Measurements from ENCODE around the gene TNXB.
"Not testable (repeated sequence)": the region's sequence is repeated elsewhere in the genome, so short reads cannot be mapped to it uniquely, and the experiment has no call there.

TNXB gene

GRCh38 chr6:32037136-32037535, 72.0 kb downstream of the TNXB start:
- not testable (repeated sequence) for DNase-seq

- not testable (repeated sequence) for DNase-seq
These were observed 73.7 kb downstream of the TNXB start for GRCh38 chr6:32035283-32036013.

- DNase-seq, result not testable (repeated sequence)
These were observed 79.6 kb downstream of the TNXB start for GRCh38 chr6:32029553-32029952.

GRCh38 chr6:32028631-32029030, 80.5 kb downstream of the TNXB start:
- not testable (repeated sequence) for DNase-seq

- not testable (repeated sequence) for DNase-seq
These were observed 87.0 kb downstream of the TNXB start for GRCh38 chr6:32022100-32022499.

- not testable (repeated sequence) for DNase-seq
These were observed 94.6 kb downstream of the TNXB start, which contains the start of gene C4B for GRCh38 chr6:32014547-32014946. Gene C4B (plus strand): TSS chr6:32014795. CDS start chr6:32014846, 51 bp downstream.

- not testable (repeated sequence) for DNase-seq
These were observed 95.4 kb downstream of the TNXB start for GRCh38 chr6:32013738-32014137.

GRCh38 chr6:32012941-32013617, 96.1 kb downstream of the TNXB start:
- DNase-seq, result not testable (repeated sequence)

GRCh38 chr6:32010856-32011530, 98.1 kb downstream of the TNXB start:
- not testable (repeated sequence) for DNase-seq

GRCh38 chr6:32009537-32009936, 99.6 kb downstream of the TNXB start:
- not testable (repeated sequence) for DNase-seq

- DNase-seq, result not testable (repeated sequence)
These were observed 100.5 kb downstream of the TNXB start for GRCh38 chr6:32008616-32009015.

- DNase-seq, result not testable (repeated sequence)
These were observed 101.1 kb downstream of the TNXB start for GRCh38 chr6:32008037-32008436.

- not testable (repeated sequence) for DNase-seq
These were observed 102.1 kb downstream of the TNXB start for GRCh38 chr6:32007086-32007485.

- not testable (repeated sequence) for DNase-seq
These were observed 103.1 kb downstream of the TNXB start for GRCh38 chr6:32005991-32006529.

GRCh38 chr6:32005538-32005880, 103.6 kb downstream of the TNXB start:
- not testable (repeated sequence) for DNase-seq

- DNase-seq, result not testable (repeated sequence)
These were observed 104.1 kb downstream of the TNXB start for GRCh38 chr6:32004864-32005537.

GRCh38 chr6:32004393-32004792, 104.7 kb downstream of the TNXB start:
- DNase-seq, result not testable (repeated sequence)

GRCh38 chr6:32003301-32003700, 105.8 kb downstream of the TNXB start:
- not testable (repeated sequence) for DNase-seq

GRCh38 chr6:32002546-32003268, 106.4 kb downstream of the TNXB start:
- not testable (repeated sequence) for DNase-seq

GRCh38 chr6:31996385-31996784, 112.8 kb downstream of the TNXB start:
- DNase-seq, result not testable (repeated sequence)

GRCh38 chr6:31994421-31994820, 114.7 kb downstream of the TNXB start:
- DNase-seq, result not testable (repeated sequence)
